Endothelial cell of umbilical vein (primary cell): ENCODE measurements around the gene EEF1B2. TPM values are rescaled to one million over a fixed set of nuclear protein-coding genes. Genes with fewer than 3 reads are reported as not detected.

Source experiments
- BruUV-seq: library from RNA; stranded (reverse); fragments of 400-500 nt; replicated peaks from 2 replicates; lab custom pipeline; 2021; lab: Mats Ljungman, UMichigan
- CTCF ChIA-PET: fragments of 300-600, 350-600 bp; sonication (Branson Sonifier 250); formaldehyde crosslinking; loops from one replicate; lab custom pipeline; 2021; ENCODE audit warnings: antibody characterized with exemption, inconsistent platforms; lab: Charles Lee
- POLR2A ChIA-PET: fragments of 300-600, 350-600 bp; sonication (Branson Sonifier 250); formaldehyde crosslinking; loops from one replicate; lab custom pipeline; 2021; ENCODE audit warnings: antibody characterized with exemption, inconsistent platforms; lab: Charles Lee
- DNase-seq: peaks from one replicate; pipeline ENCODE4 v3.0.0-alpha.2; 2011; ENCODE audit warnings: low read depth, low spot score
- FAIRE-seq: peaks from 2 replicates; lab custom pipeline; 2011; peaks lifted over from hg19 to GRCh38; lab: Jason Lieb, UNC
- H2AFZ ChIP-seq: 2 replicates; pipeline ENCODE4 v1.6.0; 2012; ENCODE audit warnings: low read depth, low read length, control low read depth, inconsistent platforms
- H3K27ac ChIP-seq: 2 replicates; pipeline ENCODE4 v1.5.1; 2011; ENCODE audit warnings: low read depth, mild to moderate bottlenecking, control low read depth, low read length, moderate library complexity; ENCODE audit not compliant: insufficient read depth
- H3K27me3 ChIP-seq, 2 experiments: 2 replicates each; pipeline versions ENCODE4 v1.6.0 to v1.6.1; 2011; ENCODE audit warnings: low read length in 2 of 2, mixed read lengths in 1 of 2; ENCODE audit not compliant: control insufficient read depth in 2 of 2, insufficient read depth in 2 of 2
- H3K36me3 ChIP-seq, 2 experiments: 2 replicates in 1 of 2; 3 replicates in 1 of 2; pipeline ENCODE4 v1.5.1; 2011; ENCODE audit warnings: low read length in 2 of 2, mild to moderate bottlenecking in 1 of 2, moderate library complexity in 1 of 2; ENCODE audit not compliant: control insufficient read depth in 2 of 2, insufficient read depth in 2 of 2; ENCODE audit errors: extremely low read depth in 1 of 2
- H3K4me1 ChIP-seq: 3 replicates; pipeline ENCODE4 v1.5.1; 2011; ENCODE audit warnings: mild to moderate bottlenecking, low read length; ENCODE audit not compliant: control insufficient read depth, insufficient read depth; ENCODE audit errors: extremely low read depth
- H3K4me2 ChIP-seq: 2 replicates; pipeline ENCODE4 v1.6.1; 2011; ENCODE audit warnings: low read length, control low read depth, mixed read lengths; ENCODE audit not compliant: insufficient read depth
- H3K4me3 ChIP-seq, 3 experiments: fragments of 200-600 bp in 1 of 3; sonication (generic), shearing (Covaris generic) in 1 of 3; replicated peaks in 1 of 3; 2 replicates each; pipeline ENCODE4 v1.5.1; 2011 to 2016; ENCODE audit warnings: control low read depth in 3 of 3, low read length in 3 of 3, mild to moderate bottlenecking in 2 of 3, inconsistent platforms in 1 of 3, low read depth in 1 of 3, moderate library complexity in 1 of 3; ENCODE audit not compliant: insufficient read depth in 1 of 3
- H3K79me2 ChIP-seq: 2 replicates; pipeline ENCODE4 v1.6.0; 2012; ENCODE audit warnings: low read length, inconsistent platforms; ENCODE audit not compliant: control insufficient read depth, insufficient read depth
- H3K9ac ChIP-seq: replicated peaks from 2 replicates; pipeline ENCODE3; 2011; ENCODE audit warnings: low read length, control low read depth; ENCODE audit not compliant: insufficient read depth; ENCODE audit errors: extremely low read depth
- H3K9me1 ChIP-seq: replicated peaks from 3 replicates; pipeline ENCODE4 v1.6.0; 2011; ENCODE audit warnings: mild to moderate bottlenecking, low read length; ENCODE audit not compliant: control insufficient read depth, insufficient read depth; ENCODE audit errors: extremely low read depth
- H3K9me3 ChIP-seq: replicated peaks from 2 replicates; pipeline ENCODE4 v1.5.1; 2012; ENCODE audit warnings: low read length, inconsistent platforms; ENCODE audit not compliant: control insufficient read depth, insufficient read depth
- H4K20me1 ChIP-seq: replicated peaks from 2 replicates; pipeline ENCODE3; 2011; ENCODE audit warnings: mild to moderate bottlenecking, low read length; ENCODE audit not compliant: control insufficient read depth, insufficient read depth; ENCODE audit errors: extremely low read depth
- EZH2 ChIP-seq: IDR thresholded peaks from 2 replicates; pipeline ENCODE4 v1.6.1; 2012; ENCODE audit warnings: borderline replicate concordance, low read depth, mild to moderate bottlenecking, moderate library complexity, low read length, inconsistent platforms; ENCODE audit not compliant: severe bottlenecking
- FOS ChIP-seq: IDR thresholded peaks from 2 replicates; pipeline ENCODE4 v1.6.1; 2011; ENCODE audit warnings: mild to moderate bottlenecking, low read length, moderate library complexity, borderline replicate concordance; ENCODE audit not compliant: insufficient read depth
- GATA2 ChIP-seq: IDR thresholded peaks from 2 replicates; pipeline ENCODE4 v1.7.0; 2011; ENCODE audit warnings: low read depth, mild to moderate bottlenecking, moderate library complexity, mixed read lengths, low read length; ENCODE audit not compliant: insufficient read length, insufficient read depth
- JUN ChIP-seq: IDR thresholded peaks from 2 replicates; pipeline ENCODE4 v1.6.1; 2011; ENCODE audit warnings: borderline replicate concordance, low read depth; ENCODE audit not compliant: insufficient read length, insufficient read depth
- MAX ChIP-seq: IDR thresholded peaks from 2 replicates; pipeline ENCODE4 v1.6.1; 2011; ENCODE audit not compliant: insufficient read depth, insufficient read length
- MYC ChIP-seq: IDR thresholded peaks from one replicate; pipeline ENCODE4 v1.6.1; 2011; ENCODE audit warnings: mild to moderate bottlenecking, low read depth, low read length
- POLR2A ChIP-seq: IDR thresholded peaks from 2 replicates; pipeline ENCODE4 v1.6.1; 2012; ENCODE audit warnings: low read depth, mild to moderate bottlenecking, control low read depth, low read length
- POLR2AphosphoS5 ChIP-seq: IDR thresholded peaks from 2 replicates; pipeline ENCODE4 v1.6.1; 2012; ENCODE audit warnings: low read depth, mild to moderate bottlenecking, control low read depth, low read length, moderate library complexity; ENCODE audit not compliant: insufficient read depth
- dilution Hi-C: fragments of 300-500 bp; cut with MboI; formaldehyde crosslinking; loops from one replicate; pipeline ENCODE4 v1.15.0; 2019; ENCODE audit warnings: low sequenced_read_pairs; ENCODE audit not compliant: extremely low pct_ligation_motif_present
- intact Hi-C: fragments of 100-400 bp; cut with micrococcal nuclease; formaldehyde crosslinking; loops from one replicate; pipeline ENCODE4 v1.10.0; 2022
- polyA plus RNA-seq, 4 experiments: library from polyadenylated mRNA; depleted of rRNA in 3 of 4; stranded (reverse) in 3 of 4; unstranded in 1 of 4; fragments of >200 nt; gene quantifications; 2 replicates each; pipeline versions ENCODE4 v1.2.1 to v1.2.3, GENCODE V29; 2011 to 2012; ENCODE audit warnings: missing spikeins in 1 of 4
- total RNA-seq: library from RNA; stranded (reverse); gene quantifications from 2 replicates; pipeline ENCODE4 v1.2.3, GENCODE V29; 2021
- TF ChIP-seq, protein P1 (sequence below), 2 donors: IDR thresholded peaks; 1 replicate in 1 of 2; 2 replicates in 1 of 2; pipeline ENCODE4 v1.5.1; 2011; ENCODE audit warnings: low read length in 2 of 2, mild to moderate bottlenecking in 2 of 2, moderate library complexity in 2 of 2, control low read depth in 1 of 2, inconsistent platforms in 1 of 2, low read depth in 1 of 2; ENCODE audit not compliant: insufficient read depth in 1 of 2; ENCODE audit errors: extremely low read depth in 1 of 2

EEF1B2 gene
- total and polyA plus RNA-seq, 2 donors (not counting 3 experiments of a cell fraction or from before 2014, with no cell fraction given) = 454 to 576 TPM

GRCh38 chr2:206127656-206128055 lies 32.0 kb upstream of the EEF1B2 start:
- peaks cover 11 to 22% of the 10 kb centered on the region in 2 experiments for H3K36me3 ChIP-seq
- POLR2A ChIA-PET = no interaction called here

More at GRCh38 chr2:206127656-206128055, 32.0 kb upstream of the EEF1B2 start:
- dilution Hi-C loops (no loop called here), intact Hi-C loops (loop anchor here (2.0 kb wide), 1 partner anchor 41 kb away; the partner anchor contains the start of gene INO80D)
- Histone ChIP-seq H4K20me1 (no peaks in the 10 kb centered on the region), H3K4me1 (no peaks in the 10 kb centered on the region), H3K4me3 (no peak overlapping the region), H3K27me3 (no peaks in the 10 kb centered on the region), H3K9me1 (no peaks in the 10 kb centered on the region), H3K9me3 (no peaks in the 10 kb centered on the region), H3K9ac (no peak overlapping the region), H2AFZ (no peak overlapping the region), H3K79me2 (no peaks in the 10 kb centered on the region), H3K27ac (no peak overlapping the region), H3K4me2 (no peak overlapping the region)
- CTCF ChIA-PET = no interaction called here
- no TSS peak for BruUV-seq
- no peak for TF ChIP-seq POLR2A
- no peak for TF ChIP-seq MAX
- no peak for TF ChIP-seq POLR2AphosphoS5
- TF ChIP-seq, protein P1, sequence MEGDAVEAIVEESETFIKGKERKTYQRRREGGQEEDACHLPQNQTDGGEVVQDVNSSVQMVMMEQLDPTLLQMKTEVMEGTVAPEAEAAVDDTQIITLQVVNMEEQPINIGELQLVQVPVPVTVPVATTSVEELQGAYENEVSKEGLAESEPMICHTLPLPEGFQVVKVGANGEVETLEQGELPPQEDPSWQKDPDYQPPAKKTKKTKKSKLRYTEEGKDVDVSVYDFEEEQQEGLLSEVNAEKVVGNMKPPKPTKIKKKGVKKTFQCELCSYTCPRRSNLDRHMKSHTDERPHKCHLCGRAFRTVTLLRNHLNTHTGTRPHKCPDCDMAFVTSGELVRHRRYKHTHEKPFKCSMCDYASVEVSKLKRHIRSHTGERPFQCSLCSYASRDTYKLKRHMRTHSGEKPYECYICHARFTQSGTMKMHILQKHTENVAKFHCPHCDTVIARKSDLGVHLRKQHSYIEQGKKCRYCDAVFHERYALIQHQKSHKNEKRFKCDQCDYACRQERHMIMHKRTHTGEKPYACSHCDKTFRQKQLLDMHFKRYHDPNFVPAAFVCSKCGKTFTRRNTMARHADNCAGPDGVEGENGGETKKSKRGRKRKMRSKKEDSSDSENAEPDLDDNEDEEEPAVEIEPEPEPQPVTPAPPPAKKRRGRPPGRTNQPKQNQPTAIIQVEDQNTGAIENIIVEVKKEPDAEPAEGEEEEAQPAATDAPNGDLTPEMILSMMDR (IDR thresholded peaks at IDR 0.05; ENCODE audit: extremely low read depth in 1 of 2, insufficient read depth in 1 of 2, low read depth in 1 of 2, low read length in 2 of 2) = no peak
- no peak for TF ChIP-seq MYC
- TF ChIP-seq FOS = no peak
- no peak for TF ChIP-seq GATA2
- TF ChIP-seq EZH2 = no peak
- no peak for TF ChIP-seq JUN
- no peak for DNase-seq
- no peak for FAIRE-seq
